Measurements from ENCODE around the gene CD248.

- TF ChIP-seq, protein P1, sequence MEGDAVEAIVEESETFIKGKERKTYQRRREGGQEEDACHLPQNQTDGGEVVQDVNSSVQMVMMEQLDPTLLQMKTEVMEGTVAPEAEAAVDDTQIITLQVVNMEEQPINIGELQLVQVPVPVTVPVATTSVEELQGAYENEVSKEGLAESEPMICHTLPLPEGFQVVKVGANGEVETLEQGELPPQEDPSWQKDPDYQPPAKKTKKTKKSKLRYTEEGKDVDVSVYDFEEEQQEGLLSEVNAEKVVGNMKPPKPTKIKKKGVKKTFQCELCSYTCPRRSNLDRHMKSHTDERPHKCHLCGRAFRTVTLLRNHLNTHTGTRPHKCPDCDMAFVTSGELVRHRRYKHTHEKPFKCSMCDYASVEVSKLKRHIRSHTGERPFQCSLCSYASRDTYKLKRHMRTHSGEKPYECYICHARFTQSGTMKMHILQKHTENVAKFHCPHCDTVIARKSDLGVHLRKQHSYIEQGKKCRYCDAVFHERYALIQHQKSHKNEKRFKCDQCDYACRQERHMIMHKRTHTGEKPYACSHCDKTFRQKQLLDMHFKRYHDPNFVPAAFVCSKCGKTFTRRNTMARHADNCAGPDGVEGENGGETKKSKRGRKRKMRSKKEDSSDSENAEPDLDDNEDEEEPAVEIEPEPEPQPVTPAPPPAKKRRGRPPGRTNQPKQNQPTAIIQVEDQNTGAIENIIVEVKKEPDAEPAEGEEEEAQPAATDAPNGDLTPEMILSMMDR (IDR thresholded peaks at IDR 0.05): no peak
- no peak for TF ChIP-seq EZH2 (IDR thresholded peaks at IDR 0.05; ENCODE audit: borderline replicate concordance, insufficient read depth, low read depth, low read length, poor library complexity, severe bottlenecking)
Observed at GRCh38 chr11:66322732-66323427, 6.0 kb upstream of the CD248 start.
